HepG2 (cell line): ENCODE data around the gene ACTL7B. TPM values are rescaled to one million over a fixed set of nuclear protein-coding genes. Genes with fewer than 3 reads are reported as not detected.
A peak's percentile ranks its signal among the peaks of the same experiment; 100 is the strongest.

Experiments
- KDM3A ChIP-seq: IDR thresholded peaks from 2 replicates; pipeline ENCODE4 v1.6.1; 2018; ENCODE audit warnings: low read depth, missing compliant biosample characterization
- LCORL ChIP-seq, 2 experiments: fragments of 450-650 bp in 1 of 2; sonication (generic) in 1 of 2; formaldehyde crosslinking in 1 of 2; IDR thresholded peaks; 2 replicates each; pipeline versions ENCODE4 v1.5.0 to v1.6.1; 2017 to 2020; ENCODE audit warnings: antibody characterized with exemption in 1 of 2, missing genetic modification reagents in 1 of 2
- MAZ ChIP-seq, 2 experiments: sonication (generic) in 1 of 2; formaldehyde crosslinking in 1 of 2; IDR thresholded peaks; 2 replicates each; pipeline versions ENCODE4 v1.5.0 to v1.6.1; 2012 to 2020; ENCODE audit warnings: low read depth in 2 of 2, mild to moderate bottlenecking in 2 of 2, borderline replicate concordance in 1 of 2, improper control_type of control experiment in 1 of 2, low read length in 1 of 2, missing genetic modification reagents in 1 of 2, moderate library complexity in 1 of 2
- NFIB ChIP-seq: sonication (generic); formaldehyde crosslinking; IDR thresholded peaks from 2 replicates; pipeline ENCODE4 v1.9.0; 2021; ENCODE audit warnings: missing genetic modification reagents, mild to moderate bottlenecking, borderline replicate concordance
- NR2F1 ChIP-seq, 2 experiments: fragments of 450-650 bp in 1 of 2; formaldehyde crosslinking in 1 of 2; IDR thresholded peaks; 2 replicates each; pipeline versions ENCODE4 v1.5.0 to v1.6.1; 2016 to 2020; ENCODE audit warnings: mild to moderate bottlenecking in 1 of 2, missing compliant biosample characterization in 1 of 2, missing genetic modification reagents in 1 of 2, moderate library complexity in 1 of 2
- SAP130 ChIP-seq: IDR thresholded peaks from 2 replicates; pipeline ENCODE4 v1.6.1; 2016; ENCODE audit warnings: low read depth
- SMAD3 ChIP-seq: sonication (generic); formaldehyde crosslinking; IDR thresholded peaks from 2 replicates; pipeline ENCODE4 v1.4.0; 2020; ENCODE audit warnings: missing genetic modification reagents
- ZNF292 ChIP-seq: sonication (generic); formaldehyde crosslinking; IDR thresholded peaks from 2 replicates; pipeline ENCODE4 v1.8.1; 2022; ENCODE audit warnings: mild to moderate bottlenecking, low read depth, missing genetic modification reagents, borderline replicate concordance
- ZNF777 ChIP-seq: sonication (generic); formaldehyde crosslinking; IDR thresholded peaks from 2 replicates; pipeline ENCODE4 v1.4.0; 2020; ENCODE audit warnings: missing genetic modification reagents
- ZNF891 ChIP-seq: sonication (generic); formaldehyde crosslinking; IDR thresholded peaks from 2 replicates; pipeline ENCODE4 v1.5.0; 2020; ENCODE audit warnings: mild to moderate bottlenecking, missing genetic modification reagents
- polyA plus RNA-seq, 8 experiments: library from polyadenylated mRNA; depleted of rRNA in 3 of 8; stranded (reverse) in 7 of 8; unstranded in 1 of 8; fragments of >200 nt; fragmentation: Illumina TruSeq in 4 of 8; extraction: Trizol in 4 of 8; gene quantifications; 2 replicates each; pipeline versions ENCODE4 v1.2.1 to v1.2.3, GENCODE V29; 2011 to 2016; ENCODE audit warnings: low read depth in 4 of 8, missing spikeins in 1 of 8, mixed read lengths in 1 of 8; ENCODE audit not compliant: insufficient read depth in 1 of 8
- total RNA-seq, 5 experiments: library from RNA; depleted of rRNA; stranded (reverse); fragments of >200 nt; fragmentation: Illumina TruSeq; extraction: Trizol; gene quantifications; 2 replicates each; pipeline ENCODE4 v1.2.3, GENCODE V29; 2016; ENCODE audit warnings: low read depth in 1 of 5
- TF ChIP-seq, protein P1 (sequence below): sonication (generic); formaldehyde crosslinking; IDR thresholded peaks from 2 replicates; pipeline ENCODE4 v1.8.0; 2023; ENCODE audit warnings: mild to moderate bottlenecking, missing genetic modification reagents
- TF ChIP-seq, protein P2 (sequence below): sonication (generic); IDR thresholded peaks from 2 replicates; pipeline ENCODE4 v1.6.1; 2016; ENCODE audit warnings: low read depth, borderline replicate concordance
- TF ChIP-seq, protein P3 (sequence below): sonication (generic); formaldehyde crosslinking; conservative IDR thresholded peaks from 2 replicates; pipeline ENCODE4 v1.8.0; 2022; ENCODE audit warnings: missing genetic modification reagents
- TF ChIP-seq, protein P4 (sequence below): sonication (generic); formaldehyde crosslinking; IDR thresholded peaks from 2 replicates; pipeline ENCODE4 v1.5.0; 2020; ENCODE audit warnings: missing genetic modification reagents, mild to moderate bottlenecking, borderline replicate concordance
- TF ChIP-seq, protein P5 (sequence below): sonication (generic); formaldehyde crosslinking; IDR thresholded peaks from 2 replicates; pipeline ENCODE4; 2020; ENCODE audit warnings: missing genetic modification reagents, mild to moderate bottlenecking, borderline replicate concordance
- TF ChIP-seq, protein P6 (sequence below): sonication (generic); formaldehyde crosslinking; IDR thresholded peaks from 2 replicates; pipeline ENCODE4 v1.4.0; 2020; ENCODE audit warnings: mild to moderate bottlenecking, missing genetic modification reagents

Gene ACTL7B
- total and polyA plus RNA-seq, 2 of the 13 experiments (the other 11 are each of a cell fraction or from before 2014, with no cell fraction given): 0.07 to 0.11 TPM

DNA sequence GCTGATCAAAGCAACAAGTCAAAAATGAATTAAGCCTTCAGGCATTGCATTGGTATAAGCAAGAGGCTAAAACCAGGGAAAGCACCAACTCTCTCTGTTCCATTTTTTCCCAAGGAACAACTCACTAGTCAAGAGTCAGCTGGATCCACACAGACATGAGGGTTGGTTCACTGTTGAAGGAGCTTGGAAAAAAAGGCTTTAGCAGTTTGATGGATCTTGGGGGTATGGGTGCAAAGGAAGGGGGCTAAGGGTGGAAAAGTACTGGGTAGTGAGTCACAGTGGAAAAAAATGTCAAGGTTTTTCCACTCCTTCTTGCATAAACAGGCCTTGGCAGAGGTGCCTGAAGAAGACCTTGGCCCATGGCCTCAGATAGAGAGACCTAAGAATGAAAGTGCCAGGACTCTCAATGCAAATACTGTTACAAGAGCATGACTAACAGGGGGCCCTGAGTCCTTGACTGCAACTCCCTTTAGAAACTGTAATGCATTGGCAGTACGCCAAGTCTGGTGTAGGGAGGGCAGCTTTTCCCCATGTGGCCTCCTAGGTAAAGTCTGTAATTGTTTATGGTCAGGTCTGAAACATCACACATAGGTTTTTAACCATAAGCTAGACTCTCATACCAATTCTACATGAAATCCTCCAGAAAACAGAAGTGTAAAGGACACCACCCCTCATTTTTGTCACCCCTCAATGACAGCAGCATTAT is 30.0 kb upstream of the ACTL7B start (continued):
- peak; percentile 97 for TF ChIP-seq SMAD3
- TF ChIP-seq LCORL (IDR thresholded peaks at IDR 0.05): peak; percentile 97
- TF ChIP-seq LCORL (CRISPR knock-in tag; IDR thresholded peaks at IDR 0.05): peak; percentile 84
- TF ChIP-seq KDM3A (CRISPR knock-in tag): peak; percentile 71; the same call in 1 of the 2 replicates
- TF ChIP-seq, protein P1, sequence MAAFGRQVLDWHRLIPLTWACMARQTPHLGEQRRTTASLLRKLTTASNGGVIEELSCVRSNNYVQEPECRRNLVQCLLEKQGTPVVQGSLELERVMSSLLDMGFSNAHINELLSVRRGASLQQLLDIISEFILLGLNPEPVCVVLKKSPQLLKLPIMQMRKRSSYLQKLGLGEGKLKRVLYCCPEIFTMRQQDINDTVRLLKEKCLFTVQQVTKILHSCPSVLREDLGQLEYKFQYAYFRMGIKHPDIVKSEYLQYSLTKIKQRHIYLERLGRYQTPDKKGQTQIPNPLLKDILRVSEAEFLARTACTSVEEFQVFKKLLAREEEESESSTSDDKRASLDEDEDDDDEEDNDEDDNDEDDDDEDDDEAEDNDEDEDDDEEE: no peak
- TF ChIP-seq, protein P2, sequence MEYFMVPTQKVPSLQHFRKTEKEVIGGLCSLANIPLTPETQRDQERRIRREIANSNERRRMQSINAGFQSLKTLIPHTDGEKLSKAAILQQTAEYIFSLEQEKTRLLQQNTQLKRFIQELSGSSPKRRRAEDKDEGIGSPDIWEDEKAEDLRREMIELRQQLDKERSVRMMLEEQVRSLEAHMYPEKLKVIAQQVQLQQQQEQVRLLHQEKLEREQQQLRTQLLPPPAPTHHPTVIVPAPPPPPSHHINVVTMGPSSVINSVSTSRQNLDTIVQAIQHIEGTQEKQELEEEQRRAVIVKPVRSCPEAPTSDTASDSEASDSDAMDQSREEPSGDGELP: peak; percentile 64
- peak; percentile 94 to 98 for TF ChIP-seq NR2F1 (CRISPR knock-in tag; IDR thresholded peaks at IDR 0.05)
- TF ChIP-seq, protein P3, sequence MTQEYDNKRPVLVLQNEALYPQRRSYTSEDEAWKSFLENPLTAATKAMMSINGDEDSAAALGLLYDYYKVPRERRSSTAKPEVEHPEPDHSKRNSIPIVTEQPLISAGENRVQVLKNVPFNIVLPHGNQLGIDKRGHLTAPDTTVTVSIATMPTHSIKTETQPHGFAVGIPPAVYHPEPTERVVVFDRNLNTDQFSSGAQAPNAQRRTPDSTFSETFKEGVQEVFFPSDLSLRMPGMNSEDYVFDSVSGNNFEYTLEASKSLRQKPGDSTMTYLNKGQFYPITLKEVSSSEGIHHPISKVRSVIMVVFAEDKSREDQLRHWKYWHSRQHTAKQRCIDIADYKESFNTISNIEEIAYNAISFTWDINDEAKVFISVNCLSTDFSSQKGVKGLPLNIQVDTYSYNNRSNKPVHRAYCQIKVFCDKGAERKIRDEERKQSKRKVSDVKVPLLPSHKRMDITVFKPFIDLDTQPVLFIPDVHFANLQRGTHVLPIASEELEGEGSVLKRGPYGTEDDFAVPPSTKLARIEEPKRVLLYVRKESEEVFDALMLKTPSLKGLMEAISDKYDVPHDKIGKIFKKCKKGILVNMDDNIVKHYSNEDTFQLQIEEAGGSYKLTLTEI (CRISPR knock-in tag): no peak
- TF ChIP-seq SAP130 (CRISPR knock-in tag): peak; percentile 94
- TF ChIP-seq ZNF292 (CRISPR knock-in tag): peak; percentile 60; the same call in 1 of the 2 replicates
- no peak for TF ChIP-seq ZNF777 (CRISPR knock-in tag)
- TF ChIP-seq, protein P4, sequence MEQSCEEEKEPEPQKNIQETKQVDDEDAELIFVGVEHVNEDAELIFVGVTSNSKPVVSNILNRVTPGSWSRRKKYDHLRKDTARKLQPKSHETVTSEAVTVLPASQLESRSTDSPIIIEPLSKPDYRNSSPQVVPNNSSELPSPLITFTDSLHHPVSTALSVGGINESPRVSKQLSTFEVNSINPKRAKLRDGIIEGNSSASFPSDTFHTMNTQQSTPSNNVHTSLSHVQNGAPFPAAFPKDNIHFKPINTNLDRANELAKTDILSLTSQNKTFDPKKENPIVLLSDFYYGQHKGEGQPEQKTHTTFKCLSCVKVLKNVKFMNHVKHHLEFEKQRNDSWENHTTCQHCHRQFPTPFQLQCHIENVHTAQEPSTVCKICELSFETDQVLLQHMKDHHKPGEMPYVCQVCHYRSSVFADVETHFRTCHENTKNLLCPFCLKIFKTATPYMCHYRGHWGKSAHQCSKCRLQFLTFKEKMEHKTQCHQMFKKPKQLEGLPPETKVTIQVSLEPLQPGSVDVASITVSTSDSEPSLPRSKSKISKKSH (CRISPR knock-in tag): no peak
- TF ChIP-seq, protein P5, sequence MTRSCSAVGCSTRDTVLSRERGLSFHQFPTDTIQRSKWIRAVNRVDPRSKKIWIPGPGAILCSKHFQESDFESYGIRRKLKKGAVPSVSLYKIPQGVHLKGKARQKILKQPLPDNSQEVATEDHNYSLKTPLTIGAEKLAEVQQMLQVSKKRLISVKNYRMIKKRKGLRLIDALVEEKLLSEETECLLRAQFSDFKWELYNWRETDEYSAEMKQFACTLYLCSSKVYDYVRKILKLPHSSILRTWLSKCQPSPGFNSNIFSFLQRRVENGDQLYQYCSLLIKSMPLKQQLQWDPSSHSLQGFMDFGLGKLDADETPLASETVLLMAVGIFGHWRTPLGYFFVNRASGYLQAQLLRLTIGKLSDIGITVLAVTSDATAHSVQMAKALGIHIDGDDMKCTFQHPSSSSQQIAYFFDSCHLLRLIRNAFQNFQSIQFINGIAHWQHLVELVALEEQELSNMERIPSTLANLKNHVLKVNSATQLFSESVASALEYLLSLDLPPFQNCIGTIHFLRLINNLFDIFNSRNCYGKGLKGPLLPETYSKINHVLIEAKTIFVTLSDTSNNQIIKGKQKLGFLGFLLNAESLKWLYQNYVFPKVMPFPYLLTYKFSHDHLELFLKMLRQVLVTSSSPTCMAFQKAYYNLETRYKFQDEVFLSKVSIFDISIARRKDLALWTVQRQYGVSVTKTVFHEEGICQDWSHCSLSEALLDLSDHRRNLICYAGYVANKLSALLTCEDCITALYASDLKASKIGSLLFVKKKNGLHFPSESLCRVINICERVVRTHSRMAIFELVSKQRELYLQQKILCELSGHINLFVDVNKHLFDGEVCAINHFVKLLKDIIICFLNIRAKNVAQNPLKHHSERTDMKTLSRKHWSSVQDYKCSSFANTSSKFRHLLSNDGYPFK (CRISPR knock-in tag): no peak
- no peak for TF ChIP-seq ZNF891 (CRISPR knock-in tag)
- TF ChIP-seq MAZ (IDR thresholded peaks at IDR 0.05; ENCODE audit: borderline replicate concordance, low read depth, low read length): 0 out of 2 replicates have a peak, but pooled peaks have one; percentile 62
- TF ChIP-seq MAZ (CRISPR knock-in tag; IDR thresholded peaks at IDR 0.05; ENCODE audit: low read depth): peak; percentile 79
- TF ChIP-seq, protein P6, sequence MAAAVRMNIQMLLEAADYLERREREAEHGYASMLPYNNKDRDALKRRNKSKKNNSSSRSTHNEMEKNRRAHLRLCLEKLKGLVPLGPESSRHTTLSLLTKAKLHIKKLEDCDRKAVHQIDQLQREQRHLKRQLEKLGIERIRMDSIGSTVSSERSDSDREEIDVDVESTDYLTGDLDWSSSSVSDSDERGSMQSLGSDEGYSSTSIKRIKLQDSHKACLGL (CRISPR knock-in tag): no peak
- TF ChIP-seq NFIB (CRISPR knock-in tag): peak; percentile 98; the same call in 1 of the 2 replicates
